HUDEP-2 (cell line): ENCODE data around the gene MYLK4.

ENCODE experiments used
- DNase-seq, 76 experiments: peaks; one replicate each; lab custom pipeline; 2025; ENCODE audit not compliant: unreplicated experiment in 76 of 76; lab: John Stamatoyannopoulos, UW

MYLK4 gene

GRCh38 chr6:2639167-2639566, 111.6 kb downstream of the MYLK4 start:
- no peak for DNase-seq

GRCh38 chr6:2636672-2637071, 114.0 kb downstream of the MYLK4 start:
- no peak for DNase-seq

- DNase-seq, result no peak
Measured at GRCh38 chr6:2635911-2636310, 114.8 kb downstream of the MYLK4 start.

GRCh38 chr6:2634139-2634964, 116.4 kb downstream of the MYLK4 start:
- peak in 66 of 76 experiments; percentile 9 to 84 (median 56) for DNase-seq

- no peak for DNase-seq
Measured at GRCh38 chr6:2633736-2634135, 117.0 kb downstream of the MYLK4 start.

- no peak for DNase-seq
Measured at GRCh38 chr6:2632976-2633584, 117.6 kb downstream of the MYLK4 start.

- no peak for DNase-seq
Measured at GRCh38 chr6:2632368-2632767, 118.4 kb downstream of the MYLK4 start.

- no peak for DNase-seq
Measured at GRCh38 chr6:2630891-2631571, 119.7 kb downstream of the MYLK4 start.

- DNase-seq, result no peak
Measured at GRCh38 chr6:2630359-2630758, 120.4 kb downstream of the MYLK4 start.

GRCh38 chr6:2626401-2626800, 124.3 kb downstream of the MYLK4 start:
- DNase-seq, result no peak

GRCh38 chr6:2625581-2625980, 125.1 kb downstream of the MYLK4 start:
- no peak for DNase-seq

- DNase-seq, result no peak
Measured at GRCh38 chr6:2624177-2624576, 126.5 kb downstream of the MYLK4 start.

GRCh38 chr6:2623295-2623694, 127.4 kb downstream of the MYLK4 start:
- DNase-seq, result no peak

GRCh38 chr6:2622671-2623070, 128.1 kb downstream of the MYLK4 start:
- no peak for DNase-seq

GRCh38 chr6:2619651-2620050, 131.1 kb downstream of the MYLK4 start:
- DNase-seq, result no peak

- DNase-seq, result no peak
Measured at GRCh38 chr6:2617729-2618128, 133.0 kb downstream of the MYLK4 start.

GRCh38 chr6:2616811-2617210, 133.9 kb downstream of the MYLK4 start:
- no peak for DNase-seq

- DNase-seq, result no peak
Measured at GRCh38 chr6:2615251-2615650, 135.5 kb downstream of the MYLK4 start.

- no peak for DNase-seq
Measured at GRCh38 chr6:2614846-2615245, 135.9 kb downstream of the MYLK4 start.

GRCh38 chr6:2614155-2614554, 136.6 kb downstream of the MYLK4 start:
- DNase-seq, result no peak
